ENCODE data around the gene SLC22A17. TPM values are rescaled to one million over a fixed set of nuclear protein-coding genes. Genes with fewer than 3 reads are reported as not detected.

SLC22A17 gene
- total and polyA plus RNA-seq, 2 of the 8 experiments (the other 6 are each of a cell fraction or from before 2014, with no cell fraction given): 43.0 to 49.0 TPM

GRCh38 chr14:23310546-23310945 lies 42.1 kb downstream of the SLC22A17 start:
- H3K27me3 ChIP-seq (replicated peaks in 1 of 4; ENCODE audit: control insufficient read depth in 3 of 4, extremely low read depth in 1 of 4, insufficient read depth in 3 of 4, low read length in 3 of 4): no peaks in the 10 kb centered on the region
- H2BK120ac ChIP-seq (replicated peaks; ENCODE audit: low read depth, low read length): no peak overlapping the region
- no peak overlapping the region for H2BK15ac ChIP-seq (ENCODE audit: low read length)
- H3K4me3 ChIP-seq (ENCODE audit: extremely low read depth in 1 of 4, insufficient read depth in 2 of 4, low read depth in 3 of 4, low read length in 4 of 4): no peak overlapping the region
- WGBS, 2 experiments (ENCODE audit: extremely low coverage in 1 of 2, insufficient coverage in 1 of 2, insufficient read length in 1 of 2, insufficient replicate concordance in 2 of 2, low coverage in 1 of 2, low lambda C conversion rate in 2 of 2, missing lambda C conversion rate in 1 of 2): no CpG with 5 or more reads among the region's 1 CpG
- no peak for TF ChIP-seq RXRA (IDR thresholded peaks at IDR 0.05; ENCODE audit: insufficient read depth, low read depth, low read length)
- no peak for TF ChIP-seq FOSL1 (IDR thresholded peaks at IDR 0.05; ENCODE audit: insufficient read depth, low read depth, low read length)
- TF ChIP-seq HDAC2 (IDR thresholded peaks at IDR 0.05; ENCODE audit: borderline replicate concordance in 1 of 2, low read depth in 2 of 2, low read length in 2 of 2): no peak
- no peak for TF ChIP-seq CEBPB (IDR thresholded peaks at IDR 0.05; ENCODE audit: low read depth, low read length)
- TF ChIP-seq CHD1 (IDR thresholded peaks at IDR 0.05; ENCODE audit: low read depth, low read length): no peak
- no peak overlapping the region for H3K4ac ChIP-seq (replicated peaks; ENCODE audit: insufficient read length, low read depth, low read length)
- H3K9ac ChIP-seq (replicated peaks in 1 of 4; ENCODE audit: extremely low read depth in 1 of 4, low read depth in 3 of 4, low read length in 3 of 4): no peak overlapping the region
- DNase-seq (ENCODE audit: low read depth in 1 of 2, low spot score in 2 of 2): no peak
- no peak overlapping the region for H2BK5ac ChIP-seq (ENCODE audit: low read depth, low read length)
- H3K23ac ChIP-seq (ENCODE audit: insufficient read length): no peak overlapping the region
- H3K27ac ChIP-seq (ENCODE audit: low read depth, low read length): no peak overlapping the region
- FAIRE-seq: no peak
- no peak overlapping the region for H4K5ac ChIP-seq (ENCODE audit: insufficient read length, low read depth, low read length)
- ChIA-PET CTCF (ENCODE audit: partially characterized antibody) (interaction anchor here (1.0 to 1.4 kb wide), 3 partner anchors 69 to 242 kb away, joined by 3 to 4 read pairs (median 3); partner anchors contain the start of gene CEBPE), POLR2A (ENCODE audit: partially characterized antibody) (interaction anchor here (1.0 to 3.0 kb wide), 4 partner anchors 8 to 81 kb away, joined by 3 to 17 read pairs (median 6); partner anchors contain the start of gene PPP1R3E)
- H3K23me2 ChIP-seq (ENCODE audit: low read depth, low read length): peaks cover 5% of the 10 kb centered on the region; the same call in 1 of the 2 replicates
- peaks cover 0 to 2% of the 10 kb centered on the region in 2 experiments; a peak in 1 of 4 replicates for H3K79me2 ChIP-seq (ENCODE audit: control insufficient read depth in 1 of 2, insufficient read depth in 2 of 2, low read length in 2 of 2)
- no peak overlapping the region for H3K56ac ChIP-seq (replicated peaks; ENCODE audit: insufficient read length, low read depth, low read length)
- no peak overlapping the region for H2AK5ac ChIP-seq (ENCODE audit: low read depth, low read length)
- H3K36me3 ChIP-seq (ENCODE audit: control insufficient read depth in 2 of 4, insufficient read depth in 4 of 4, low read length in 3 of 4): peaks cover 0 to 5% (median 1%) of the 10 kb centered on the region in 4 experiments; a peak in 4 of 8 replicates
- H2BK20ac ChIP-seq (ENCODE audit: low read length): no peak overlapping the region
- no peak overlapping the region for H2BK12ac ChIP-seq (ENCODE audit: low read depth, low read length)
- peaks cover 2% of the 10 kb centered on the region; the same call in 1 of the 2 replicates for H3K79me1 ChIP-seq (ENCODE audit: low read depth, low read length)
- H4K8ac ChIP-seq (ENCODE audit: extremely low read depth, insufficient read depth, low read length): no peak overlapping the region
- no peak overlapping the region for H3K14ac ChIP-seq (ENCODE audit: insufficient read length)
- no peak overlapping the region for H4K91ac ChIP-seq (replicated peaks; ENCODE audit: insufficient read length, low read length)
- no peaks in the 10 kb centered on the region for H3K9me3 ChIP-seq (ENCODE audit: insufficient read depth in 2 of 2, low read depth in 1 of 2, low read length in 1 of 2)
- peaks cover 0 to 5% of the 10 kb centered on the region in 2 experiments for H4K20me1 ChIP-seq (replicated peaks in 1 of 2; ENCODE audit: control insufficient read depth in 1 of 2, insufficient read depth in 2 of 2, low read length in 2 of 2)
- H2AFZ ChIP-seq (ENCODE audit: low read length): no peak overlapping the region
- no peaks in the 10 kb centered on the region; a peak in 1 of 7 replicates for H3K4me1 ChIP-seq (replicated peaks in 1 of 4; ENCODE audit: control insufficient read depth in 3 of 4, insufficient read depth in 4 of 4, low read length in 3 of 4)
- no peak overlapping the region for H3K4me2 ChIP-seq (ENCODE audit: insufficient read depth in 1 of 2, low read depth in 2 of 2, low read length in 2 of 2)
- H3K18ac ChIP-seq (ENCODE audit: extremely low read depth, low read length): no peak overlapping the region

Measured in H1 (cell line).